Endodermal cell (in vitro differentiated cells): ENCODE measurements around the gene BICDL2. TPM values are rescaled to one million over a fixed set of nuclear protein-coding genes. Genes with fewer than 3 reads are reported as not detected.
A peak's percentile ranks its signal among the peaks of the same experiment; 100 is the strongest.

Experiments used
- DNase-seq: peaks from one replicate; pipeline ENCODE4 v3.0.0-alpha.2; 2017
- H3K27ac ChIP-seq: 2 replicates; pipeline ENCODE4 v1.5.1; 2013; ENCODE audit warnings: mild to moderate bottlenecking, low read depth, low read length, moderate library complexity
- H3K27me3 ChIP-seq: 2 replicates; pipeline ENCODE4 v1.6.1; 2013; ENCODE audit warnings: mild to moderate bottlenecking, low read length, moderate library complexity; ENCODE audit not compliant: insufficient read depth, control insufficient read depth, poor library complexity, severe bottlenecking
- H3K36me3 ChIP-seq: 2 replicates; pipeline ENCODE4 v1.7.0; 2013; ENCODE audit warnings: mild to moderate bottlenecking, low read length, moderate library complexity; ENCODE audit not compliant: control insufficient read depth, insufficient read depth
- H3K4me1 ChIP-seq: one replicate; pipeline ENCODE4 v1.7.0; 2013; ENCODE audit warnings: low read length; ENCODE audit not compliant: control insufficient read depth, insufficient read depth
- H3K4me3 ChIP-seq: 2 replicates; pipeline ENCODE4 v1.5.1; 2013; ENCODE audit warnings: mild to moderate bottlenecking, low read length, moderate library complexity
- H3K9ac ChIP-seq: 2 replicates; pipeline ENCODE4 v1.6.1; 2013; ENCODE audit warnings: mild to moderate bottlenecking, low read length, moderate library complexity; ENCODE audit not compliant: poor library complexity, severe bottlenecking; ENCODE audit errors: extremely low read depth
- H3K9me3 ChIP-seq: 2 replicates; pipeline ENCODE4 v1.6.1; 2013; ENCODE audit warnings: mild to moderate bottlenecking, low read length, moderate library complexity; ENCODE audit not compliant: control insufficient read depth
- H3K27ac Mint-ChIP-seq: 2 replicates; pipeline ENCODE4 v1.8.0; 2020; ENCODE audit warnings: mixed read lengths
- H3K27me3 Mint-ChIP-seq: 2 replicates; pipeline ENCODE4 v1.8.0; 2021; ENCODE audit warnings: mild to moderate bottlenecking, mixed read lengths; ENCODE audit not compliant: insufficient read depth
- H3K36me3 Mint-ChIP-seq: 2 replicates; pipeline ENCODE4 v1.8.0; 2020; ENCODE audit warnings: low read depth, mixed read lengths
- H3K4me1 Mint-ChIP-seq: 2 replicates; pipeline ENCODE4 v1.8.0; 2020; ENCODE audit warnings: mixed read lengths
- H3K4me3 Mint-ChIP-seq: 2 replicates; pipeline ENCODE4 v1.8.0; 2020; ENCODE audit warnings: mild to moderate bottlenecking, moderate library complexity, mixed read lengths
- H3K9me3 Mint-ChIP-seq: 2 replicates; pipeline ENCODE4 v1.8.0; 2020; ENCODE audit warnings: mild to moderate bottlenecking, mixed read lengths
- WGBS, 2 experiments: methylation state at CpG; one replicate each; pipeline versions ENCODE4 v1.1.5 to v1.1.7; 2013; ENCODE audit warnings: missing lambda C conversion rate in 2 of 2, mixed read lengths in 1 of 2; ENCODE audit not compliant: insufficient coverage in 1 of 2, insufficient read length in 1 of 2; 5-methylcytosine and 5-hydroxymethylcytosine counted together
- total RNA-seq, 2 donors: library from RNA; stranded (reverse); fragmentation: NEBNext Ultra II Directional in 1 of 2; extraction: Animal tissue kit (Norgen Biotek cat#: 25700) in 1 of 2; gene quantifications; 2 replicates in 1 of 2; 3 replicates in 1 of 2; pipeline ENCODE4 v1.2.1, GENCODE V29; 2021
- TF ChIP-seq, protein P1 (sequence below): fragments of 200-600 bp; sonication (generic); conservative IDR thresholded peaks from 2 replicates; pipeline ENCODE4 v1.5.0; 2021; ENCODE audit warnings: antibody characterized with exemption, mild to moderate bottlenecking

BICDL2 gene
- total RNA-seq, 2 donors from 2014 or later = 4.7 to 8.2 TPM

DNA sequence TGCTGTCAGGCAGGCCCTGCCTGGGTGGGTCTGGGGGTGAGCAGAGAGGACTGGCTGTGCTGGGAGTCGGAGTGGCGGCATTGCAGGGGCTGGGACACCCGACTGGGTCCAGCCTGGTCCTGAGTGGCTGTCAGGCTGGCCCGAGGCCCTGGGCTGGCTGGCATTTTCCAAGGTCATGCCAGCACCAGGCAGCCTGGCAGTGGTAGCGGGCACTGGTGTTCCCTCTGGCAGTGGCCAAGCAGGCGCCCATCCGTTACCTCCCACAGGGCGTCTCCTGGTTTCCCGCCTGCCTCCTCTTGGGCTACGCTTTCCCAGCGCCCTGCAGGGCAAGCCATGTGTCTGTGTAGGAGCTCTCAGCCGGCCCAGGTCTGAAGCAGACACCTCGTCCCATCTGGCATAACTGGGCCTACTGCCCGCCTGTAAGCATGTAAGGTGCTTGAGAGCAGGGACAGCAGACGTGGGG is 50.8 kb downstream of the BICDL2 start:
- WGBS, 2 experiments = 93 to 97% methylated on average over 9 to 15 of the region's 15 CpGs

DNA sequence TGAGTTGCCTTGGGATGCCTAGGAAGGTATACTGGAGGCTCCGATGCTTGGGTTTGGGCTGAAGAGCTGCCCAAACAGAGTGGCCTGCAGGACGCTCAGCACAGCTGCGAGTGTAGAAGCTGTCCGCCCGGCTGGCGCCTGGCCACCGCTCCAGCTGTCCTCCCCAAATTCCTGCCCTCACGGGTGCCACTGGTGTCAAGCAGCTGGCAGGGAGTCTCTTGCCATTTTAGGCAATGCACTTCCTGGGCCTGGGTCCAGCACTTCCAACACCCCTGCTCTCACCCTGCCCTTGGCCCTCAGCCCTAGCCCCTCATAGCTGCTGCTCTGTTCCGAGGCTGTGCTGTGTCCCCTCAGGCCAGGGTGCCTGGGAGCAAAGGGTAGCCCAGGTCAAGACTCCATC is 51.3 kb downstream of the BICDL2 start:
- no peak overlapping the region for H3K27ac ChIP-seq
- no peaks in the 10 kb centered on the region for H3K27me3 Mint-ChIP-seq
- 85 to 93% methylated on average over 2 to 9 of the region's 9 CpGs for WGBS, 2 experiments
- no peak overlapping the region for H3K4me3 Mint-ChIP-seq
- no peaks in the 10 kb centered on the region for H3K27me3 ChIP-seq
- no peaks in the 10 kb centered on the region for H3K9me3 ChIP-seq
- H3K27ac Mint-ChIP-seq = no peak overlapping the region
- H3K9me3 Mint-ChIP-seq = no peaks in the 10 kb centered on the region
- TF ChIP-seq, protein P1, sequence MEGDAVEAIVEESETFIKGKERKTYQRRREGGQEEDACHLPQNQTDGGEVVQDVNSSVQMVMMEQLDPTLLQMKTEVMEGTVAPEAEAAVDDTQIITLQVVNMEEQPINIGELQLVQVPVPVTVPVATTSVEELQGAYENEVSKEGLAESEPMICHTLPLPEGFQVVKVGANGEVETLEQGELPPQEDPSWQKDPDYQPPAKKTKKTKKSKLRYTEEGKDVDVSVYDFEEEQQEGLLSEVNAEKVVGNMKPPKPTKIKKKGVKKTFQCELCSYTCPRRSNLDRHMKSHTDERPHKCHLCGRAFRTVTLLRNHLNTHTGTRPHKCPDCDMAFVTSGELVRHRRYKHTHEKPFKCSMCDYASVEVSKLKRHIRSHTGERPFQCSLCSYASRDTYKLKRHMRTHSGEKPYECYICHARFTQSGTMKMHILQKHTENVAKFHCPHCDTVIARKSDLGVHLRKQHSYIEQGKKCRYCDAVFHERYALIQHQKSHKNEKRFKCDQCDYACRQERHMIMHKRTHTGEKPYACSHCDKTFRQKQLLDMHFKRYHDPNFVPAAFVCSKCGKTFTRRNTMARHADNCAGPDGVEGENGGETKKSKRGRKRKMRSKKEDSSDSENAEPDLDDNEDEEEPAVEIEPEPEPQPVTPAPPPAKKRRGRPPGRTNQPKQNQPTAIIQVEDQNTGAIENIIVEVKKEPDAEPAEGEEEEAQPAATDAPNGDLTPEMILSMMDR = no peak
- H3K9ac ChIP-seq = no peak overlapping the region
- peaks cover 28% of the 10 kb centered on the region for H3K4me1 Mint-ChIP-seq
- H3K4me3 ChIP-seq = no peak overlapping the region
- no peak for DNase-seq
- no peaks in the 10 kb centered on the region for H3K36me3 ChIP-seq
- H3K36me3 Mint-ChIP-seq = no peaks in the 10 kb centered on the region
- peaks cover 3% of the 10 kb centered on the region for H3K4me1 ChIP-seq

More for the DNA sequence above, 50.8 kb downstream of the BICDL2 start:
- no peaks in the 10 kb centered on the region for H3K27me3 ChIP-seq
- H3K4me1 ChIP-seq = peaks cover 3% of the 10 kb centered on the region
- Mint-ChIP-seq H3K27me3 (no peaks in the 10 kb centered on the region), H3K27ac (no peak overlapping the region), H3K4me1 (peaks cover 27% of the 10 kb centered on the region), H3K4me3 (no peak overlapping the region), H3K36me3 (no peaks in the 10 kb centered on the region), H3K9me3 (no peaks in the 10 kb centered on the region)
- no peaks in the 10 kb centered on the region for H3K36me3 ChIP-seq
- H3K9me3 ChIP-seq = no peaks in the 10 kb centered on the region
- no peak overlapping the region for H3K27ac ChIP-seq
- TF ChIP-seq, protein P1 = no peak
- no peak overlapping the region for H3K9ac ChIP-seq
- H3K4me3 ChIP-seq = no peak overlapping the region
- DNase-seq = peak; percentile 55

DNA sequence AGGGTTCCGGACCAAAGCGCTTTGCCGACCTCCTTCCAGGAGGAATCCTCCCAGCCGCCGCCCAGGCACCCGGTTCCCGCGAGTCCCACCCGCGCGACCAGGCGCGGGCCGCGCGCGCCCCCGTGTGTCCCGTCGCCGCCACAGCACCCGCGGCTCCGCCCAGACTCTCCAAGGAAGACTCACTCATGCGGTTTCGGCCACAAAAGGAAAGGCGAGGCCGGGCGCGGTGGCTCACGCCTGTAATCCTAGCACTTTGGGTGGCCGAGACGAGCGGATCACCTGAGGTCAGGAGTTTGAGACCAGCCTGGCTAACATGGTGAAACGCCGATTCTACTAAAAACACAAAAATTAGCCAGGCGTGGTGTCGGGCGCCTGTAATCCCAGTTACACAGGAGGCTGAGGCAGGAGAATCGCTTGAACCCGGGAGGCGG is 53.0 kb downstream of the BICDL2 start:
- H3K36me3 ChIP-seq = no peaks in the 10 kb centered on the region
- no peak overlapping the region for H3K27ac Mint-ChIP-seq
- no peaks in the 10 kb centered on the region for H3K9me3 Mint-ChIP-seq
- no peaks in the 10 kb centered on the region for H3K27me3 ChIP-seq
- peak; percentile 97 for DNase-seq
- H3K4me1 ChIP-seq = peaks cover 3% of the 10 kb centered on the region
- no peak overlapping the region for H3K4me3 ChIP-seq
- TF ChIP-seq, protein P1 = peak; percentile 95
- H3K9me3 ChIP-seq = no peaks in the 10 kb centered on the region
- no peaks in the 10 kb centered on the region for H3K27me3 Mint-ChIP-seq
- 19 to 34% methylated on average over 21 to 42 of the region's 42 CpGs for WGBS, 2 experiments
- H3K36me3 Mint-ChIP-seq = peaks cover 2% of the 10 kb centered on the region
- H3K27ac ChIP-seq = no peak overlapping the region
- H3K4me1 Mint-ChIP-seq = peaks cover 26% of the 10 kb centered on the region
- H3K4me3 Mint-ChIP-seq = peak overlapping the region; percentile 34
- no peak overlapping the region for H3K9ac ChIP-seq
